SK-N-MC (cell line): ENCODE data around the gene CAPN2.

Experiments
- EZH2 ChIP-seq: fragments of 200-600 bp; sonication (generic); IDR thresholded peaks from one replicate; pipeline ENCODE4 v1.6.1; 2017; ENCODE audit warnings: antibody characterized with exemption
- FOXP2 ChIP-seq: optimal IDR thresholded peaks from 2 replicates; pipeline ENCODE3; 2011; ENCODE audit warnings: mild to moderate bottlenecking, moderate library complexity; ENCODE audit not compliant: insufficient read depth; ENCODE audit errors: extremely low read length, control extremely low read depth
- POLR2AphosphoS5 ChIP-seq: IDR thresholded peaks from 2 replicates; pipeline ENCODE4 v1.6.1; 2012; ENCODE audit warnings: mild to moderate bottlenecking, low read depth, low read length, borderline replicate concordance

GRCh38 chr1:223758734-223759133, 46.4 kb downstream of the CAPN2 start:
- no peak for TF ChIP-seq EZH2
- no peak for TF ChIP-seq POLR2AphosphoS5
- TF ChIP-seq FOXP2 = no peak
